Fibroblast of villous mesenchyme (primary cell): ENCODE measurements around the gene LAPTM4A. TPM values are rescaled to one million over a fixed set of nuclear protein-coding genes. Genes with fewer than 3 reads are reported as not detected.
"Not testable (repeated sequence)": the region's sequence is repeated elsewhere in the genome, so short reads cannot be mapped to it uniquely, and the experiment has no call there.

Source experiments
- DNase-seq: peaks from one replicate; pipeline ENCODE4 v3.0.0-alpha.2; 2010; ENCODE audit warnings: low read depth
- H3K4me3 ChIP-seq: 2 replicates; pipeline ENCODE4 v1.5.1; 2011; ENCODE audit warnings: low read depth, mild to moderate bottlenecking, low read length
- CTCF ChIP-seq: IDR thresholded peaks from 2 replicates; pipeline ENCODE4 v1.5.1; 2012; ENCODE audit warnings: low read depth, mild to moderate bottlenecking, low read length; ENCODE audit not compliant: insufficient read depth
- total RNA-seq: library from RNA; depleted of rRNA; stranded (reverse); fragments of >200 nt; gene quantifications from 2 replicates; pipeline ENCODE4 v1.2.3, GENCODE V29; 2012

The LAPTM4A gene
- total RNA-seq, 1 donor, result 146 TPM

GRCh38 chr2:20074901-20075300 is 23.5 kb upstream of the LAPTM4A start:
- TF ChIP-seq CTCF, result no peak
- H3K4me3 ChIP-seq, result no peak overlapping the region
- DNase-seq, result no peak

DNA sequence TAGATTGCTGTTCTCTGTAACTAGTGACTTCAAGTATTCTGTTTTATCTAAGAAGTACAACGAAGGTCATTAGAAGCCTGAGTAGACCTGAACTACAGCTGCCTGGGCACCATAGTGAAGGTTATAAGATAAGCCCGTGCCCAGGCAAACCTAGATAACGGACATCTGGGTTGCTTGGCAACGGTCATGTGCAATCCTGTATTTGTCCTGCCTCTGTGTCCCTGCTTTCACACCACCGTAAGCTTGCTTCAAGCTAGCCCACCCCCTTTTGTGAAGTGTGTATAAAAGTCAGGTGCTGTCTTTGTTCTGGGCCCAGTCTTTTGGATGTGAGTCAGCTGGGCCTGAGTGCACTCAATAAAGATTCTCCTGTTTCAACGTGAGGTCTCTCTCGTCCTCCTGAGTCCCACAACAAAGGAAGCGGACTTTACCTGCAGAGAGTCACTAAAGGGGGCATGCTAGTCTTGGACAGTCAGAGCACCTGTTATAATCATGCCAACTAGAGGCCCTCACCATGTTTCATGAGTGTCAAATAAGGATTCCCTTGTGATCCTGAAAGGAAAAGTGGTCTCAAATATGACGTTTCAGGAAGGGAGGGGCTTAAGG is 22.7 kb upstream of the LAPTM4A start:
- DNase-seq, H3K4me3 ChIP-seq: not testable (repeated sequence)

- TF ChIP-seq CTCF, result no peak
- DNase-seq, result no peak
- no peak overlapping the region for H3K4me3 ChIP-seq
Observed at GRCh38 chr2:20073460-20073859, 22.0 kb upstream of the LAPTM4A start.

DNA sequence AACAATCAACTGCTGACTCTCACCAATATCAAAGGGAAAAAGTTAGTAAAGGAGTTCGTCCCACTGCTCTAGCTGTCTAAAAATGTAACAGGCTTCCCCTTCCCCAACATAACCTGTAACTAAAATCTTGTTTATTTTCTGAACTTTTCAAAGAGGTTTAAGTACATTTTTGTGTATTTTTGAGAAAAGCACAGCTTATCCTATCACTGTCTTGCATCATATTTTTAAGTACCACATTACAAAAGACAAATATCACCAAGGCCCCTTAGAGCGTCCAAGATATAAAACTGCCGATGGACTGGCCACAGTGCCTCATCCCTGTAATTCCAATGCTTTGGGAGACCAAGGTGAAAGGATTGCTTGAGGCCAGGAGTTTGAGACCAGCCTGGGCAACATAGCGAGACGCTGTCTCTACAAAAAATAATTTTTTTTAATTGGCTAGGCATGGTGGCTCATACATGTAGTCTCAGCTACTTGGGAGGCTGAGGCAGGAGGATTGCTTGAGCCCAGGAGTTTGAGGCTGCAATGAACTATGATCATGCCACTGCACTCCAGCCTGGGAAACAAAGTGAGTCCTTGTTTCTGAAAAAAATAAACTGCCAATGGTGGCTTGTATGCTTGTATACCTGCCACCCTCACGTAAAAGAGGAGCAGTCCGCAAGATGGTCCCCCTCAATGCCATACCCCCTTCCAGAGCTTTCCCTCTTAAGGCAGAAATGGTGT is 21.2 kb upstream of the LAPTM4A start:
- H3K4me3 ChIP-seq, result peak overlapping the region; percentile 4
- TF ChIP-seq CTCF, result no peak
- DNase-seq, result peak; percentile 72

GRCh38 chr2:20071397-20072383 is 20.3 kb upstream of the LAPTM4A start:
- H3K4me3 ChIP-seq, result peak overlapping the region; percentile 4
- DNase-seq, result peak; percentile 98
- TF ChIP-seq CTCF, result no peak

DNA sequence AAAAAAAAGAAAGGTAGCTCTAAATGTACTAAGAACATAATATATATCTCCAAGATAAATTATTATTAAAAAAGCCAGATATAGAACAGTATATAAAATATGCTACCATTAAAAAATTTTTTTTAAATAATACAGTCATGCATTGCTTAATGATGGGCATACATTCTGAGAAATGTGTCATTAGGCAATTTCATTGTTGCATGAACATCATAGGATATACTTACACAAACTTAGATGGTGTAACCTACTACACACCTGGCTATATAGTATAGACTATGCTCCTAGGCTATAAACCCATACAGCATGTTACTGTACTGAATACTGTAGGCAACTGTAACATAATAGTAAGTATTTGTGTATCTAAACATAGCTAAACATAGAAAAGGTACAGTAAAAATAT is 18.3 kb upstream of the LAPTM4A start:
- DNase-seq, result no peak
- no peak for TF ChIP-seq CTCF

More for the DNA sequence above, 18.3 kb upstream of the LAPTM4A start:
- H3K4me3 ChIP-seq, result no peak overlapping the region
